Progenitor cell of endocrine pancreas (in vitro differentiated cells): Measurements from ENCODE around the gene SMIM20. TPM values are rescaled to one million over a fixed set of nuclear protein-coding genes. Genes with fewer than 3 reads are reported as not detected.

ENCODE experiments used
- DNase-seq: peaks from one replicate; pipeline ENCODE4 v3.0.0; 2021; ENCODE audit warnings: low spot score; ENCODE audit not compliant: unreplicated experiment
- H3K27ac Mint-ChIP-seq: 2 replicates; pipeline ENCODE4 v1.8.0; 2021; ENCODE audit warnings: mild to moderate bottlenecking, moderate library complexity, mixed read lengths
- H3K27me3 Mint-ChIP-seq: 2 replicates; pipeline ENCODE4 v1.8.0; 2021; ENCODE audit warnings: mixed read lengths
- H3K36me3 Mint-ChIP-seq: 2 replicates; pipeline ENCODE4 v1.8.0; 2022; ENCODE audit warnings: mixed read lengths; ENCODE audit not compliant: insufficient read depth
- H3K4me1 Mint-ChIP-seq: 2 replicates; pipeline ENCODE4 v1.8.0; 2021; ENCODE audit warnings: low read depth, mixed read lengths
- H3K4me3 Mint-ChIP-seq: 2 replicates; pipeline ENCODE4 v1.8.0; 2021; ENCODE audit warnings: low read depth, mild to moderate bottlenecking, moderate library complexity, mixed read lengths
- H3K9me3 Mint-ChIP-seq: 2 replicates; pipeline ENCODE4 v1.8.0; 2021; ENCODE audit warnings: low read depth, mixed read lengths
- total RNA-seq: library from RNA; stranded (reverse); gene quantifications from 2 replicates; pipeline ENCODE4 v1.2.1, GENCODE V29; 2021
- TF ChIP-seq, protein P1 (sequence below): fragments of 200-600 bp; sonication (generic); IDR thresholded peaks from one replicate; pipeline ENCODE4 v1.5.0; 2021; ENCODE audit warnings: antibody characterized with exemption, mild to moderate bottlenecking; ENCODE audit not compliant: unreplicated experiment

Gene SMIM20
- total RNA-seq, 1 donor from 2014 or later: 41.2 TPM

- no peak for DNase-seq
- H3K4me3 Mint-ChIP-seq: peak overlapping the region; percentile 97
- peaks cover 8% of the 10 kb centered on the region for H3K4me1 Mint-ChIP-seq
- peaks cover 17% of the 10 kb centered on the region for H3K27me3 Mint-ChIP-seq
- peaks cover 10% of the 10 kb centered on the region for H3K9me3 Mint-ChIP-seq
- H3K27ac Mint-ChIP-seq: peak overlapping the region; percentile 95
- TF ChIP-seq, protein P1, sequence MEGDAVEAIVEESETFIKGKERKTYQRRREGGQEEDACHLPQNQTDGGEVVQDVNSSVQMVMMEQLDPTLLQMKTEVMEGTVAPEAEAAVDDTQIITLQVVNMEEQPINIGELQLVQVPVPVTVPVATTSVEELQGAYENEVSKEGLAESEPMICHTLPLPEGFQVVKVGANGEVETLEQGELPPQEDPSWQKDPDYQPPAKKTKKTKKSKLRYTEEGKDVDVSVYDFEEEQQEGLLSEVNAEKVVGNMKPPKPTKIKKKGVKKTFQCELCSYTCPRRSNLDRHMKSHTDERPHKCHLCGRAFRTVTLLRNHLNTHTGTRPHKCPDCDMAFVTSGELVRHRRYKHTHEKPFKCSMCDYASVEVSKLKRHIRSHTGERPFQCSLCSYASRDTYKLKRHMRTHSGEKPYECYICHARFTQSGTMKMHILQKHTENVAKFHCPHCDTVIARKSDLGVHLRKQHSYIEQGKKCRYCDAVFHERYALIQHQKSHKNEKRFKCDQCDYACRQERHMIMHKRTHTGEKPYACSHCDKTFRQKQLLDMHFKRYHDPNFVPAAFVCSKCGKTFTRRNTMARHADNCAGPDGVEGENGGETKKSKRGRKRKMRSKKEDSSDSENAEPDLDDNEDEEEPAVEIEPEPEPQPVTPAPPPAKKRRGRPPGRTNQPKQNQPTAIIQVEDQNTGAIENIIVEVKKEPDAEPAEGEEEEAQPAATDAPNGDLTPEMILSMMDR: no peak
- no peaks in the 10 kb centered on the region for H3K36me3 Mint-ChIP-seq
Measured at GRCh38 chr4:25913056-25913850, 767 bp upstream of the SMIM20 start.

DNA sequence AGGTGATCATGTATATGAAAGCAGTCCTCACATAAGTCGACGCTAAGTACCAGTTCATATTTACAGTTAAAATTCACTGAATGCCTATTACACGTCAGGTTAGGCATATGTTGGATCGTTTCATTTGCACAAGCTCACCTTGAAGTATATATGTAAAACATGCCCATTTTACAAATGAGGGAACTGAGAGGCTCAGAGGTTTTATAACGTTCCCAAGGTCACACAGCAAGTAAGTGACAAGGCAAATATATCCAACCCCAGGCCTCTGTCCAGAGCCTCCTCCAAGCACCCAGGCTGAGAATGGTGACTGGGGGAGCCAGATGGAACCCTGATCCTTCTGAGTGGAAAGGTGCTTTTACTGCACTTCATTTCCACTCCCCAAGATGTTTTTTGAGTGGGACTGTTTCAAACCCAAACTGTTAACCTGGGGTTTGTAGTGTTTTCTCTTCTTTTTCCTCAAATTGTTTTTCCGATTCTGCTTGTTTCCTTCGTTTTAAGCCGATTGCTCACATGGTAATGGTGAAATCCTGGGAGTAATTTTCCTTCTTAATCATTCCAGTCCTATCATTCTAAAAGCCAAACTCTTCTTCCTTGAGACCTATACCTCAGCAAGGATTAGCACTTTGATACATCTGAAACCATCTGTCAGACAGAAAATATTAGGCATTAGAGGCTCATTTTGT is 791 bp downstream of the SMIM20 start:
- H3K36me3 Mint-ChIP-seq: peaks cover 3% of the 10 kb centered on the region
- TF ChIP-seq, protein P1: no peak
- peaks cover 15% of the 10 kb centered on the region for H3K4me1 Mint-ChIP-seq
- no peak for DNase-seq
- peaks cover 14% of the 10 kb centered on the region for H3K27me3 Mint-ChIP-seq
- H3K4me3 Mint-ChIP-seq: peak overlapping the region; percentile 97
- no peaks in the 10 kb centered on the region for H3K9me3 Mint-ChIP-seq
- H3K27ac Mint-ChIP-seq: peak overlapping the region; percentile 98

DNA sequence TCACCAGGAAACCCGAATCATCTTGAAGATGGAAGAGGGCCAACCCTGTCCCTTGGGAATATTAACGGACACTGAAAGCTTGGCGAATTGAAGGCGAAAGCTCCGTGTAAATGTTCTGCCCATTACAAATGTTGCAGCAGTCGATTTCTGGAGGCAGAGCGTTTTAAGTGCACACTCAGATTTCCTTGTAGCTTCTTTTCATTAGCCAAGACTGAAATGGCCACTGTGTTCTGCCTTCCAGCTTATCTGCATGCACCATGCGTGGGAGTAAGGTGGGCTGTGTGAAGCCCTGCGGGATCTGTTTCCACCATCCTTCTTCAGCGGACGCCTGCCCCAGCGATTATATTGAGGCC is 1.3 kb downstream of the SMIM20 start:
- no peak overlapping the region for H3K27ac Mint-ChIP-seq
- peaks cover 11% of the 10 kb centered on the region for H3K27me3 Mint-ChIP-seq
- H3K9me3 Mint-ChIP-seq: no peaks in the 10 kb centered on the region
- TF ChIP-seq, protein P1: no peak
- H3K4me1 Mint-ChIP-seq: peaks cover 19% of the 10 kb centered on the region
- no peak for DNase-seq
- peak overlapping the region; percentile 97 for H3K4me3 Mint-ChIP-seq
- peaks cover 3% of the 10 kb centered on the region for H3K36me3 Mint-ChIP-seq

- H3K27me3 Mint-ChIP-seq: peaks cover 8% of the 10 kb centered on the region
- peaks cover 11% of the 10 kb centered on the region for H3K36me3 Mint-ChIP-seq
- H3K4me3 Mint-ChIP-seq: no peak overlapping the region
- peaks cover 31% of the 10 kb centered on the region for H3K4me1 Mint-ChIP-seq
- no peak overlapping the region for H3K27ac Mint-ChIP-seq
- H3K9me3 Mint-ChIP-seq: no peaks in the 10 kb centered on the region
- TF ChIP-seq, protein P1: no peak
- DNase-seq: no peak
Measured at GRCh38 chr4:25916870-25917269, 2.9 kb downstream of the SMIM20 start.

DNA sequence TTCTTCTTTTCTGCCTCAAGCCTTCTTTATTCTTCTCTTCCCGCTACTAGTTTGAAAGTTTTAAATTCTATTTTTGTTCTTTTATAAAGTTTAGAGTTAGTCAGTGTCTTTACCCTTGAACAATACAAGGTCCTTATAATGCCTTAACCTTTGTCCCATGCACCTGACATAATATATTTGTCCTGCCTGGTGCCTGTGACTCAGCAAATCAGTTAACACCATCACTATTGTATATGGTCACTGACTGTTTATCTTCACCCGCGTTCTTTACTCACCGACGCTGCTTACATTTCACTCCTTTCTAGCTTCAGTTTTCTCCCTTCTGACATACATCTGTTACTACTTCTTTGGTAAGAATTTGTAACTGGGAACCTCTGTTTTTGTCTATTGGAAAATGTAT is 5.7 kb downstream of the SMIM20 start:
- H3K36me3 Mint-ChIP-seq: peaks cover 12% of the 10 kb centered on the region
- peak overlapping the region; percentile 94 for H3K27ac Mint-ChIP-seq
- peaks cover 28% of the 10 kb centered on the region for H3K4me1 Mint-ChIP-seq
- no peaks in the 10 kb centered on the region for H3K9me3 Mint-ChIP-seq
- TF ChIP-seq, protein P1: no peak
- no peak for DNase-seq
- no peaks in the 10 kb centered on the region for H3K27me3 Mint-ChIP-seq
- peak overlapping the region; percentile 31 for H3K4me3 Mint-ChIP-seq
